SK-N-MC (cell line): ENCODE measurements around the gene GEMIN4.

Source experiments
- DNase-seq: peaks from one replicate; pipeline ENCODE4 v3.0.0-alpha.2; 2011; ENCODE audit warnings: low read depth, low spot score
- H3K27ac ChIP-seq: fragments of 200-600 bp; sonication (generic); 2 replicates; pipeline ENCODE4 v1.5.1; 2016; ENCODE audit warnings: mixed run types
- H3K36me3 ChIP-seq: fragments of 200-600 bp; sonication (generic); 2 replicates; pipeline ENCODE4 v1.6.1; 2017; ENCODE audit warnings: antibody characterized with exemption, low read length, mixed read lengths; ENCODE audit not compliant: insufficient read depth
- H3K4me3 ChIP-seq: fragments of 200-600 bp; sonication (generic); 2 replicates; pipeline ENCODE4 v1.5.1; 2016
- H3K9ac ChIP-seq: fragments of 200-600 bp; sonication (generic); 2 replicates; pipeline ENCODE4 v1.8.0; 2017; ENCODE audit warnings: mixed run types, mixed read lengths; ENCODE audit not compliant: insufficient read length
- H3K9me3 ChIP-seq: fragments of 200-600 bp; sonication (generic); 2 replicates; pipeline ENCODE4 v1.6.1; 2017; ENCODE audit warnings: low read depth, mild to moderate bottlenecking, antibody characterized with exemption, low read length, moderate library complexity, mixed read lengths
- EZH2 ChIP-seq: fragments of 200-600 bp; sonication (generic); IDR thresholded peaks from one replicate; pipeline ENCODE4 v1.6.1; 2017; ENCODE audit warnings: antibody characterized with exemption
- FOXP2 ChIP-seq: optimal IDR thresholded peaks from 2 replicates; pipeline ENCODE3; 2011; ENCODE audit warnings: mild to moderate bottlenecking, moderate library complexity; ENCODE audit not compliant: insufficient read depth; ENCODE audit errors: extremely low read length, control extremely low read depth
- POLR2AphosphoS5 ChIP-seq: IDR thresholded peaks from 2 replicates; pipeline ENCODE4 v1.6.1; 2012; ENCODE audit warnings: mild to moderate bottlenecking, low read depth, low read length, borderline replicate concordance

GEMIN4 gene

GRCh38 chr17:752002-752619 lies at the start of gene GEMIN4:
TSS of gene GEMIN4 (minus strand) at chr17:752264. CDS start at chr17:752142, 122 bp downstream.
- Histone ChIP-seq H3K36me3 (peaks cover 21% of the 10 kb centered on the region; the same call in 1 of the 2 replicates), H3K9ac (peak within 1 kb of the TSS; percentile 97), H3K9me3 (no peaks in the 10 kb centered on the region), H3K27ac (peak within 1 kb of the TSS; percentile 82), H3K4me3 (peak within 1 kb of the TSS; percentile 86)
- DNase-seq: peak; percentile 50
- TF ChIP-seq POLR2AphosphoS5: peak; percentile 61; the same call in 1 of the 2 replicates
- TF ChIP-seq FOXP2: no peak
- TF ChIP-seq EZH2: no peak

GRCh38 chr17:801660-802059 lies 49.6 kb upstream of the GEMIN4 start:
- Histone ChIP-seq H3K4me3 (no peak overlapping the region), H3K27ac (no peak overlapping the region), H3K9me3 (no peaks in the 10 kb centered on the region), H3K36me3 (no peaks in the 10 kb centered on the region), H3K9ac (no peak overlapping the region)
- TF ChIP-seq FOXP2 (no peak), POLR2AphosphoS5 (no peak), EZH2 (no peak)
- DNase-seq: no peak

GRCh38 chr17:800446-801242 lies 48.6 kb upstream of the GEMIN4 start:
- no peaks in the 10 kb centered on the region for H3K36me3 ChIP-seq
- no peak overlapping the region for H3K9ac ChIP-seq

GRCh38 chr17:799261-799660 lies 47.2 kb upstream of the GEMIN4 start:
- H3K4me3 ChIP-seq: no peak overlapping the region
- no peak overlapping the region for H3K9ac ChIP-seq
- no peaks in the 10 kb centered on the region for H3K36me3 ChIP-seq
- H3K27ac ChIP-seq: no peak overlapping the region
- no peak for DNase-seq
- H3K9me3 ChIP-seq: no peaks in the 10 kb centered on the region
- TF ChIP-seq FOXP2 (no peak), POLR2AphosphoS5 (no peak), EZH2 (no peak)

More at GRCh38 chr17:800446-801242, 48.6 kb upstream of the GEMIN4 start:
- no peak overlapping the region for H3K4me3 ChIP-seq
- DNase-seq: no peak
- H3K27ac ChIP-seq: no peak overlapping the region
- H3K9me3 ChIP-seq: no peaks in the 10 kb centered on the region
- no peak for TF ChIP-seq EZH2
- TF ChIP-seq FOXP2: no peak
- no peak for TF ChIP-seq POLR2AphosphoS5

- no peak overlapping the region for H3K4me3 ChIP-seq
- H3K27ac ChIP-seq: no peak overlapping the region
- TF ChIP-seq EZH2 (no peak), POLR2AphosphoS5 (no peak), FOXP2 (no peak)
- H3K9me3 ChIP-seq: no peaks in the 10 kb centered on the region
- H3K9ac ChIP-seq: no peak overlapping the region
- no peak for DNase-seq
- H3K36me3 ChIP-seq: no peaks in the 10 kb centered on the region
These were observed 46.2 kb upstream of the GEMIN4 start for GRCh38 chr17:798246-798645.

GRCh38 chr17:797236-797840 lies 45.3 kb upstream of the GEMIN4 start:
- DNase-seq: no peak
- no peak overlapping the region for H3K27ac ChIP-seq
- TF ChIP-seq EZH2 (no peak), POLR2AphosphoS5 (no peak)
- H3K4me3 ChIP-seq: no peak overlapping the region
- H3K9ac ChIP-seq: no peak overlapping the region
- no peaks in the 10 kb centered on the region for H3K9me3 ChIP-seq
- H3K36me3 ChIP-seq: peaks cover under 1% of the 10 kb centered on the region; the same call in 1 of the 2 replicates

- TF ChIP-seq FOXP2 (no peak), EZH2 (no peak), POLR2AphosphoS5 (no peak)
- Histone ChIP-seq H3K36me3 (peaks cover 7% of the 10 kb centered on the region; the same call in 1 of the 2 replicates), H3K9me3 (no peaks in the 10 kb centered on the region), H3K9ac (no peak overlapping the region), H3K4me3 (no peak overlapping the region), H3K27ac (no peak overlapping the region)
- DNase-seq: no peak
These were observed 44.5 kb upstream of the GEMIN4 start for GRCh38 chr17:796609-797008.

- no peak for DNase-seq
- H3K9me3 ChIP-seq: no peaks in the 10 kb centered on the region
- no peak overlapping the region for H3K27ac ChIP-seq
- H3K9ac ChIP-seq: no peak overlapping the region
- peaks cover 10% of the 10 kb centered on the region; the same call in 1 of the 2 replicates for H3K36me3 ChIP-seq
- no peak for TF ChIP-seq POLR2AphosphoS5
- TF ChIP-seq EZH2: no peak
- no peak for TF ChIP-seq FOXP2
- no peak overlapping the region for H3K4me3 ChIP-seq
These were observed 43.7 kb upstream of the GEMIN4 start for GRCh38 chr17:795721-796120.
